Effector memory CD4-positive, alpha-beta T cell (primary cell): ENCODE data around the gene KIAA1755.

Experiments used
- DNase-seq, 3 donors: peaks; one replicate each; pipeline ENCODE4 v3.0.0-alpha.2; 2020
- H3K27ac ChIP-seq: 2 replicates; pipeline ENCODE4 v1.7.0; 2013; ENCODE audit warnings: mild to moderate bottlenecking, low read length, moderate library complexity; ENCODE audit not compliant: insufficient read depth, poor library complexity, severe bottlenecking
- H3K27me3 ChIP-seq: replicated peaks from 2 replicates; pipeline ENCODE4 v1.7.0; 2013; ENCODE audit warnings: mild to moderate bottlenecking, low read length; ENCODE audit not compliant: insufficient read depth, control insufficient read depth, poor library complexity, severe bottlenecking
- H3K36me3 ChIP-seq: 2 replicates; pipeline ENCODE4 v1.7.0; 2013; ENCODE audit warnings: mild to moderate bottlenecking, low read length, moderate library complexity; ENCODE audit not compliant: control insufficient read depth, insufficient read depth
- H3K4me1 ChIP-seq: 2 replicates; pipeline ENCODE4 v1.7.0; 2013; ENCODE audit warnings: low read length, mild to moderate bottlenecking; ENCODE audit not compliant: control insufficient read depth, insufficient read depth, poor library complexity, severe bottlenecking
- H3K4me3 ChIP-seq: 2 replicates; pipeline ENCODE4 v1.7.0; 2013; ENCODE audit warnings: low read length, low read depth, mild to moderate bottlenecking; ENCODE audit not compliant: insufficient read depth, poor library complexity, severe bottlenecking
- H3K9me3 ChIP-seq: 2 replicates; pipeline ENCODE4 v1.7.0; 2013; ENCODE audit warnings: mild to moderate bottlenecking, low read length, moderate library complexity; ENCODE audit not compliant: control insufficient read depth

KIAA1755 gene

GRCh38 chr20:38228436-38228835 lies 32.1 kb downstream of the KIAA1755 start:
- Histone ChIP-seq H3K4me1 (no peaks in the 10 kb centered on the region), H3K9me3 (no peaks in the 10 kb centered on the region), H3K27ac (no peak overlapping the region), H3K4me3 (no peak overlapping the region), H3K36me3 (no peaks in the 10 kb centered on the region), H3K27me3 (peaks cover 2% of the 10 kb centered on the region)
- DNase-seq = no peak

DNA sequence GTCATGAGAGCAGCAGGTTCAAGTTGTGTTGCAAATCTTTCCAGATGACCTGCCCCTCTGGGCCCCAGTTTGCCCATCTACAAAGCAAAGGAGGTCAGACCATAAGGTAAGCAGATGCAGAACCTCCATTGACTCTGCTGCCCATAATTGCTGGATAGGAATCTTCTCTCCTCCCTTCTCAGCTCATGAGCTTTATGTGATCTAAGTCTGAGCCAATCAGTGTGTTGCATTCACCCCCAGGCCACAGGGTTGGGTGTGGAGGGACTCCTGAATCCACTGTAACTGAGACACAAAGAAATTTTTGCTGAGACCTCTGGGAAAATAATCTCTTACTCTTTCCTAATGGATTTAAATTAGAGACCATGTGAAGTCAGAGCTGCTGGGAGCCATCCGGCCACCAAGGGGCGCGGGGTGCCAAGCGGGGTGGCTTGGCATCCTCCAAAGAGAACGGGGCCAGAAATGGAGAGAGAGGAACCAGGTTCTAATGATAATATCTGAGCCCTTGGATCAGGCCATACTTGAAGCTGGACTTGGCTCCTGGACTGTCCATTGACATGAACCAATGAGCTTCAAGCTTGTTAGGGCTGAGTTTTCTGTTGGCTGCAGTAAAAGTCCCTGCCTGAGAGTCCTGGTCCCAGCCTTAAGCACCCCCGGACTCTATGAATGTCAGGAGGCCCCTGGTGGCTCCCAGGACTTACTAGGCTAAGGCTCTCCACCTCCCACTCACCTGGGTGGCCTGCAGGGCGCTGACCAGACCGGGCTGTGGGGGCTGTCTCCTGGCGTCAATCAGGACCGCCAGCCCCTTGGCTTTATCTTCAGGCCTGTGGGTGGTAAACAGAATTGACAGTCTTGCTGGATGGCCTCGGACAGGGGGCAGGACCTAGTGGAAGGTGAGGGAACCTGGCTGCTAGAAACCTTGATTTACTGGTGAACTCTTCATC lies 32.8 kb downstream of the KIAA1755 start:
- Histone ChIP-seq H3K36me3 (no peaks in the 10 kb centered on the region), H3K4me3 (no peak overlapping the region), H3K4me1 (no peaks in the 10 kb centered on the region), H3K27me3 (peaks cover 2% of the 10 kb centered on the region), H3K27ac (no peak overlapping the region), H3K9me3 (no peaks in the 10 kb centered on the region)
- no peak for DNase-seq

- H3K4me3 ChIP-seq = no peak overlapping the region
- no peaks in the 10 kb centered on the region for H3K36me3 ChIP-seq
- H3K27me3 ChIP-seq = peaks cover 2% of the 10 kb centered on the region
- H3K4me1 ChIP-seq = no peaks in the 10 kb centered on the region
- no peaks in the 10 kb centered on the region for H3K9me3 ChIP-seq
- H3K27ac ChIP-seq = no peak overlapping the region
- DNase-seq = no peak
Measured at GRCh38 chr20:38226553-38226952, 34.0 kb downstream of the KIAA1755 start.

DNA sequence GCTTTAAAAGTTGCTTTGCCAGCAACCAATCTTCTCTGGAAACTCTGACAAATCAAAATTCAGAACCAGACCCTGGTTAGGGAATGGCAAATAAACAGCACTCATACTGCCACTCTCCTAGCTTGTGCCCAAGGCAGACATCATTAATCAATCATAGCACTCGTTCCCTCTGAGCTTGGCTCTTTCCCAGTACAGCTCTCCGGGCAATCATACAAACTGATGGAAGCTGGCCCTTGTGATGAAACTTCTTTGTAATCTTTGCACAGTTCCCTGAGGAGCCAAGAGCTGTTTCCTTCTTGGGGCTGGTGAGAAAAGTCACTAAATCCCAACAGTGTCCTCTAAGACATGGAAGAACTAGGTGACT lies 34.7 kb downstream of the KIAA1755 start:
- Histone ChIP-seq H3K27me3 (no peaks in the 10 kb centered on the region), H3K4me1 (peaks cover 2% of the 10 kb centered on the region), H3K36me3 (no peaks in the 10 kb centered on the region), H3K4me3 (no peak overlapping the region), H3K27ac (no peak overlapping the region), H3K9me3 (no peaks in the 10 kb centered on the region)
- DNase-seq = no peak

DNA sequence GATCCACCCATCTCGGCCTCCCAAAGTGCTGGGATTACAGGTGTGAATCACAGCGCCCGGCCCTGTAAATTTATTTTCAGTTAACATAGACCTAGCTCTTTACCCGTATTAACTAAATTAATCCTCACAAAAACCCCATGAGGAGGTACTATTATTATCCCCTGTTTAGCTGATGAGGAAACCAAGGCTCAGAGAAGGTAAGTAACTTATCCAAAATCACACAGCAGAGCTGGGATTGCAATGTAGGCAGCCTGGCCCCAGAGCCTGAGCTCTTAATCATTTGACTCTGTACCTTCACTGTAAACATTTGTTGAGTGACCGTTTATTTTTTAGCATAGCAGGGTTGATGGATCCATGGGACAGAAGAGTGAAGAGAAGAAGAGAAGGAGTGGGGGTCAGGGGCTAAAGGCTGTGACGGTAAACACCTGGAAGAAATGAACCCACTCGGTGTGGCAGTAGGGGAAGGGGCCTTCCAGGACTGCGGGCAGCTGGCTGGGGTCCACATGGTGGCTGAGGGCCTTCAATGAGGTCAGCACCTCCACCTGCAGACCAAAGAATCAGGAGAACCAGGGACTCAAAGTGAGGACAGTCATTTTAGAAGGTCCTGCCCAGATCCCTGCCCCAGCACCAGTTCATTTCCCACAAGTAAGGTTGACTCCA lies 35.2 kb downstream of the KIAA1755 start:
- Histone ChIP-seq H3K36me3 (no peaks in the 10 kb centered on the region), H3K4me1 (peaks cover 2% of the 10 kb centered on the region), H3K9me3 (no peaks in the 10 kb centered on the region), H3K27me3 (no peaks in the 10 kb centered on the region), H3K27ac (no peak overlapping the region), H3K4me3 (no peak overlapping the region)
- no peak for DNase-seq

DNA sequence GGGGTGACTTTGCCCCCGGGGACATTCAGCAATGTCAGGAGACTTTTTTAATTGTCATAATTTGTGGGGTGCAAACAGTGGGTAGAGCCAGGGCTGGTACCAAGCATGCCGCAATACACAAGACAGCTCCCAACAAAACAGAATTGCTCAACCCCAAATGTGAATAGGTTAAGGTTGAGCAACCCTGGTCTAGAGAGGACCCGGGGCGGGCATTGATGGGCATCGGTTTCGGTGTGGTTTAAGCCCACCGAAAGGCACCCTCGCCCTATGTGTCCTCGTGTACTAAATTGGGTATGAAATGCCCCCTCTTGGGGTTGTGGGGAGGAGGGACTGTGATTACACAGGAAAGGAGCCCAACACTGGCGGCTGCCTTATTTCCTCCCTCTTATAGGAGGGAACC lies 36.0 kb downstream of the KIAA1755 start:
- DNase-seq = no peak
- Histone ChIP-seq H3K4me3 (no peak overlapping the region), H3K4me1 (peaks cover 2% of the 10 kb centered on the region), H3K9me3 (no peaks in the 10 kb centered on the region), H3K27ac (no peak overlapping the region), H3K27me3 (no peaks in the 10 kb centered on the region), H3K36me3 (no peaks in the 10 kb centered on the region)

DNA sequence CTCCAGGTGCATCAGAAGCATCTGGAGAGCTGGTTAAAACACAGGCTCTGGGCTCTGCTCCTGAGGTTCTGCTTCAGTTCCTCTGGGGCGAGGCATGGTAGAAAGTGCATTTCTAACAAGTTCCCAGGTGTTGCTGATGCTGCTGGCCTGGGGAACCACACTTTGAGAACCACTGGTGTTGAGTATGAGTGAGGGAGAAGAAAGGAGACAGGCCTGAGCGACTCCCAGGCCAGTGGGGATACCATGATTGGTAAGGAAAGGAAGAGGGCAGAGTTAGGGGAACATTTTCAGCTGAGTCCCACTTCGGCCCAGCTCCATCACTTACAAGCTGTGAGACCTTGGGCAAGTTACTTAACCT lies 36.8 kb downstream of the KIAA1755 start:
- no peak for DNase-seq
- Histone ChIP-seq H3K36me3 (no peaks in the 10 kb centered on the region), H3K27ac (no peak overlapping the region), H3K27me3 (no peaks in the 10 kb centered on the region), H3K9me3 (no peaks in the 10 kb centered on the region), H3K4me3 (no peak overlapping the region), H3K4me1 (peaks cover 2% of the 10 kb centered on the region)

- DNase-seq = no peak
- Histone ChIP-seq H3K9me3 (no peaks in the 10 kb centered on the region), H3K27me3 (no peaks in the 10 kb centered on the region), H3K4me3 (no peak overlapping the region), H3K27ac (no peak overlapping the region), H3K4me1 (peaks cover 2% of the 10 kb centered on the region), H3K36me3 (no peaks in the 10 kb centered on the region)
Measured at GRCh38 chr20:38222923-38223742, 37.4 kb downstream of the KIAA1755 start.

DNA sequence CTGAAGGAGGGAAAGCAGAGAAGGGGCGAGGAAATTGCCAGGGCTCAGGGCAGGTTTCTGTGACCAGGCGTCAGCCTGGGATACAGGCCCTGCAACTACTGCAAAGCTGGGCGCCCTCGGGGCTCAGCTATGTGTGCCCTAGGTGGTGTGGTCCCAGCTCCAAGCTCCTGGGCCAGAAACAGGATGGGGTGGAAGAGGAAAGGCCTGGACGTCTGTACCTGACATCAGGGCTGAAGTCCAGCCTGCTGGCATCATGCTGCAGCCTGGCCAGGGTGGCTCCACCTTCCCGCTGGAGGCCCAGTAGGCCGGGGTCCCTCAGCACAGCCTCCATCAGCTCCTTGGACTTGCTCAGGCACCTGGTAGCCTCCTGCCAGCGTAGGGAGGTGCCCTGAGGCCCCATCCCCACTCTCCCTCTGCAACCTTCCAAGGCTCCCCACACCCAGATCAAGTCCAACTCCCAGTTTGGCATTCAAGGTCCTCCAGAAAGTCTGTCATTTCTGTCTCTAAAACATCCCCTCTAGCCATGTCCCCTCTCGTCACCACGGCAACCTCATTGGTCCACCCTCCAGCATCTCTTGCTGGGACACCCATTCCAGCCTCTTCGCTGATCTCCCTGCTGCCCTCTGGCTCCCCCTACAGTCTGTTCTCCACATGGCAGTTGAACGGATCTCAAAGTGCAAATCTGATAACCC lies 38.2 kb downstream of the KIAA1755 start:
- Histone ChIP-seq H3K9me3 (no peaks in the 10 kb centered on the region), H3K4me3 (no peak overlapping the region), H3K4me1 (peaks cover 2% of the 10 kb centered on the region), H3K36me3 (no peaks in the 10 kb centered on the region), H3K27ac (no peak overlapping the region), H3K27me3 (no peaks in the 10 kb centered on the region)
- DNase-seq = peak; percentile 5 to 31 (median 6)
